ENCODE measurements around the gene ITFG1. TPM values are rescaled to one million over a fixed set of nuclear protein-coding genes. Genes with fewer than 3 reads are reported as not detected.

ITFG1 gene
- total RNA-seq, 2 experiments from 2014 or later = 17.6 to 18.3 TPM

DNA sequence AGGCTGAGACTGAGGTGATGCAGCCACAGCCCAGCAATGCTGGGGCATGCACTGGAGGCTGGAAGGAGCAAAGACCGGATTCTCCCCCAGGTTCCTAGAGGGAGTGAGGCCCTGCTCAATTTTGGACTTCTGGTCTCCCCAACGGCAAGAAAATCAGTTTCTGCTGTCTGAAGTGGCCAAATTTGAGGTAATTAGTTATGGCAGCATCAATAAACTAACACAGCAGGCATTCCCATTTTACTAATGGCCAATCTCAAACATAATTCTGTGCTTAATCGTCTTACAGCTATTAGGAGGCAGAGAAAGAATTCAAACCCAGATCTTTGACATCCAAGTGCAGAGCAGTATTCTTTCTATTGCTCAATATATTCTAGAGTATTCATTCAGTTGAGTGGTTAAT is 333.3 kb downstream of the ITFG1 start:
- no peak overlapping the region for H3K27ac Mint-ChIP-seq
- CTCF ChIA-PET = no interaction called here
- intact Hi-C loops (cut with micrococcal nuclease) = no loop called here

DNA sequence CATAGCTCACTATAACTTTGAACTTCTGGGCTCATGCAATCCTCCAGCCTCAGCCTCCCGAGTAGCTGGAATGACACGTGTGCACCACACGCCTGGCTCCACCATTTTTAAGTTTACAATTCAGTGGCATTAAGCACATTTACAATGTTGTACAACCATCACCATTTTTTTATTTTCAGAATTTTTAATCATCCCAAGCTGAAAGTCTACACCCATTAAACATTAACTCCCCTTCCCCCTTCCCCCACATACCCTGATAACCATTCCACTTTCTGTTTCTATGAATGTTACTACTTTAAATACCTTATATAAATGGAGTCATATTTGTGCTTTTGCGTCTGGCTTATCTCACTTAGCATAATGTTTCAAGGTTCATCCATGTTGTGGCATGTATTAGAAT is 335.1 kb downstream of the ITFG1 start:
- no peaks in the 10 kb centered on the region for H3K9me3 Mint-ChIP-seq
- intact Hi-C loops (cut with micrococcal nuclease) = no loop called here

More for the DNA sequence above, 333.3 kb downstream of the ITFG1 start:
- peaks cover 4% of the 10 kb centered on the region for H3K4me1 Mint-ChIP-seq (ENCODE audit: low read depth)
- H3K9me3 Mint-ChIP-seq = no peaks in the 10 kb centered on the region
- peaks cover 16% of the 10 kb centered on the region for H3K36me3 Mint-ChIP-seq (ENCODE audit: low read depth)
- H3K27me3 Mint-ChIP-seq (ENCODE audit: low read depth) = peaks cover 10% of the 10 kb centered on the region
- DNase-seq = no peak
- no peak overlapping the region for H3K4me3 Mint-ChIP-seq

DNA sequence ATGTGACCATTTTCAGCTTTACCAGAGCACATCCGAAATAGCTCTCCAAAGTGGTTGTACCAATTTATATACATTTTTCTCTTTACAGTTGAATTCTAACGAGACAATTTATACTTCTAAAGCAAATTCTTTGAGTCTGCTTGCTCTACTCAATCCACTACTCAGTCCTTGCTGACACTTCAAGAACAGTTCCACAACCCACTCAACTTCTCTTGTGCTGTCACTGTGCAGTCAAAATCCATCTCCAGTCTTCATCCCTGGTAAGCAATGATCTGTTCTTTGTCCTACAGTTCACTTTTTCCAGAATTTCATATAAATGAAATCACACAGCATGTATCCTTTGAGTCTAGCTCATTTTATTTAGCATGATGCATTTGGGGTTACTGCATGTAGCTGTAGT is 347.7 kb downstream of the ITFG1 start:
- Mint-ChIP-seq H3K27me3 (ENCODE audit: low read depth) (peaks cover 5% of the 10 kb centered on the region), H3K36me3 (ENCODE audit: low read depth) (peaks cover 13% of the 10 kb centered on the region), H3K4me3 (no peak overlapping the region), H3K4me1 (ENCODE audit: low read depth) (peaks cover 22% of the 10 kb centered on the region), H3K9me3 (no peaks in the 10 kb centered on the region), H3K27ac (no peak overlapping the region)
- no peak for DNase-seq
- CTCF ChIA-PET = interaction anchor here (0.6 to 2.1 kb wide), 9 partner anchors 19 to 1175 kb away, joined by 3 to 11 read pairs (median 3); no protein-coding TSS in a partner anchor
- intact Hi-C loops (cut with micrococcal nuclease) = loop anchor here (5.0 kb wide), 1 partner anchor 291 kb away; no protein-coding TSS in a partner anchor

More for the DNA sequence above, 335.1 kb downstream of the ITFG1 start:
- peaks cover 4% of the 10 kb centered on the region for H3K4me1 Mint-ChIP-seq (ENCODE audit: low read depth)
- H3K27ac Mint-ChIP-seq = no peak overlapping the region
- peaks cover 10% of the 10 kb centered on the region for H3K27me3 Mint-ChIP-seq (ENCODE audit: low read depth)
- H3K4me3 Mint-ChIP-seq = no peak overlapping the region
- peaks cover 18% of the 10 kb centered on the region for H3K36me3 Mint-ChIP-seq (ENCODE audit: low read depth)
- DNase-seq = no peak
- CTCF ChIA-PET = interaction anchor here (1.4 kb wide), 1 partner anchor 16 kb away, joined by 6 read pairs; no protein-coding TSS in a partner anchor

DNA sequence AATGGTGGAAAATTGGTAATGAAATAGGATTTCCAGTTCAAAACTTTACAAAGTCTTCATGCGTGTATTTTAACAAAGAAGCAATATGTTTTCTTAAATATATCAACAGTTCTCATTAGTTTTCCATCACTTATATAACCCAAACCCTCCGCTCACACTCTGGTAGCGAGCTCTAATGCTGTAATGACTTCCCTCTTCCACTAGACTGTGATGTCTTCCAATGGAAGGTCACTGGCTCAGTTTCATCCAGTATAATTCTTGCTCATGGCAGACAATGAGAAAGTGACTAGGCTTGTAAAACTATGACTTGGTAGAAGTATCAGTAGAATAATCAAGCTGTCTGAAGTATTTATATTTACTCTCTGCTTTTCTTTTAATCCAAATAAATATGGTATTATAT is 349.9 kb downstream of the ITFG1 start:
- Mint-ChIP-seq H3K4me1 (ENCODE audit: low read depth) (peaks cover 19% of the 10 kb centered on the region), H3K36me3 (ENCODE audit: low read depth) (peaks cover 6% of the 10 kb centered on the region), H3K4me3 (no peak overlapping the region), H3K9me3 (no peaks in the 10 kb centered on the region), H3K27me3 (ENCODE audit: low read depth) (no peaks in the 10 kb centered on the region), H3K27ac (no peak overlapping the region)
- intact Hi-C loops (cut with micrococcal nuclease) = loop anchor here (5.0 kb wide), 1 partner anchor 289 kb away; no protein-coding TSS in a partner anchor
- CTCF ChIA-PET = interaction anchor here (0.7 to 2.9 kb wide), 5 partner anchors 31 to 107 kb away, joined by 4 to 8 read pairs (median 5); partner anchors contain the start of gene NETO2
- DNase-seq = no peak

DNA sequence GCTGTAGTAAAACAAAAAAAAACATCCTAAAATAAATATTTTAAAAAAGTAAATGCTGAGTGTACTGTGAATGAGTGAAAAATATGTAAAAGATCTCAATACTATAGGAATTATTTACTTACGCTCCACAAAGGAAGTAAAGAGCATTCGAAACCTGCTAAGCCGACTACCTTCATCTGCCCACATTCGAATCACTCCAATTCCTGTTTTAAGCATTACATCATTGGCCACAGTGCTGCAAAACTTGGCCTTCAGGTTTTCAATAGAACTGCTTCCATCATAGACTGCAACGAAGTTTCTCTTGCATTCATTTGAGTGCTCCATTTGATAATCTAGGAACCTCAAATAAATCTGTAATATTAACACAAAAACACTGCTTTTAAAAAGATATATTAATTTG is 351.5 kb downstream of the ITFG1 start:
- DNase-seq = no peak
- intact Hi-C loops (cut with micrococcal nuclease) = no loop called here
- Mint-ChIP-seq H3K4me3 (no peak overlapping the region), H3K27me3 (ENCODE audit: low read depth) (peaks cover 2% of the 10 kb centered on the region), H3K36me3 (ENCODE audit: low read depth) (peaks cover 6% of the 10 kb centered on the region), H3K27ac (no peak overlapping the region), H3K4me1 (ENCODE audit: low read depth) (peaks cover 11% of the 10 kb centered on the region), H3K9me3 (no peaks in the 10 kb centered on the region)
- CTCF ChIA-PET = interaction anchor here (1.4 to 2.9 kb wide), 2 partner anchors 11 to 32 kb away, joined by 4 to 8 read pairs; no protein-coding TSS in a partner anchor

Other genes starting within 250 kb of the ITFG1 start
- gene PHKB, start 268 bp upstream of the ITFG1 start, total RNA-seq = 10 to 100 TPM; 22.5 to 25.3 TPM

Data from activated naive CD4-positive, alpha-beta T cell treated with anti-CD3 and anti-CD28 coated beads for 36 hours (primary cell).